ENCODE data around the gene BCKDHA.

BCKDHA gene

GRCh38 chr19:41411100-41411967 is 13.7 kb downstream of the BCKDHA start:
- H3K9ac ChIP-seq (ENCODE audit: low read length): no peak overlapping the region
- TF ChIP-seq EZH2phosphoT487 (IDR thresholded peaks at IDR 0.05; ENCODE audit: low read length): no peak
- no peak for TF ChIP-seq EZH2 (optimal IDR thresholded peaks at IDR 0.05; ENCODE audit: low read depth, low read length)
- no peak overlapping the region for H3K4me2 ChIP-seq (ENCODE audit: low read depth, low read length)
- H2AFZ ChIP-seq (ENCODE audit: low read length): no peak overlapping the region
- no peaks in the 10 kb centered on the region for H3K79me2 ChIP-seq (ENCODE audit: low read length)
- no peak overlapping the region for H3K27ac ChIP-seq (ENCODE audit: low read length)
- no peaks in the 10 kb centered on the region for H4K20me1 ChIP-seq (ENCODE audit: insufficient read depth, low read length)
- H3K9me2 ChIP-seq (replicated peaks; ENCODE audit: insufficient read depth, low read length): no peaks in the 10 kb centered on the region
- no peaks in the 10 kb centered on the region for H3F3A ChIP-seq (ENCODE audit: insufficient read depth, low read length)
- DNase-seq: no peak
- peaks cover 21% of the 10 kb centered on the region for H3K4me1 ChIP-seq (ENCODE audit: low read length)
- no peaks in the 10 kb centered on the region for H3K27me3 ChIP-seq (replicated peaks; ENCODE audit: insufficient read depth, low read length)
- no peaks in the 10 kb centered on the region for H3K9me3 ChIP-seq (replicated peaks; ENCODE audit: insufficient read depth, low read length)
- H3K36me3 ChIP-seq (replicated peaks; ENCODE audit: insufficient read depth, low read length): no peaks in the 10 kb centered on the region
- no peak overlapping the region for H3K4me3 ChIP-seq (ENCODE audit: low read length)

GRCh38 chr19:41411968-41412265 is 14.3 kb downstream of the BCKDHA start:
- no peak overlapping the region for H2AFZ ChIP-seq (ENCODE audit: low read length)
- H3K9me3 ChIP-seq (replicated peaks; ENCODE audit: insufficient read depth, low read length): no peaks in the 10 kb centered on the region
- H3K36me3 ChIP-seq (replicated peaks; ENCODE audit: insufficient read depth, low read length): no peaks in the 10 kb centered on the region
- peaks cover 21% of the 10 kb centered on the region for H3K4me1 ChIP-seq (ENCODE audit: low read length)
- no peaks in the 10 kb centered on the region for H3F3A ChIP-seq (ENCODE audit: insufficient read depth, low read length)
- no peak overlapping the region for H3K4me2 ChIP-seq (ENCODE audit: low read depth, low read length)
- no peak overlapping the region for H3K4me3 ChIP-seq (ENCODE audit: low read length)
- no peak overlapping the region for H3K9ac ChIP-seq (ENCODE audit: low read length)
- H3K27ac ChIP-seq (ENCODE audit: low read length): no peak overlapping the region
- TF ChIP-seq CTCF (IDR thresholded peaks at IDR 0.05; ENCODE audit: low read length): no peak
- no peak for TF ChIP-seq EZH2 (optimal IDR thresholded peaks at IDR 0.05; ENCODE audit: low read depth, low read length)
- no peak for TF ChIP-seq EZH2phosphoT487 (IDR thresholded peaks at IDR 0.05; ENCODE audit: low read length)
- no peak for DNase-seq
- H4K20me1 ChIP-seq (ENCODE audit: insufficient read depth, low read length): no peaks in the 10 kb centered on the region
- H3K79me2 ChIP-seq (ENCODE audit: low read length): no peaks in the 10 kb centered on the region
- H3K9me2 ChIP-seq (replicated peaks; ENCODE audit: insufficient read depth, low read length): no peaks in the 10 kb centered on the region
- H3K27me3 ChIP-seq (replicated peaks; ENCODE audit: insufficient read depth, low read length): no peaks in the 10 kb centered on the region

- Histone ChIP-seq H3K4me1 (ENCODE audit: low read length) (peaks cover 21% of the 10 kb centered on the region), H3K27ac (ENCODE audit: low read length) (no peak overlapping the region), H4K20me1 (ENCODE audit: insufficient read depth, low read length) (no peaks in the 10 kb centered on the region), H3K9me2 (replicated peaks; ENCODE audit: insufficient read depth, low read length) (no peaks in the 10 kb centered on the region), H3F3A (ENCODE audit: insufficient read depth, low read length) (no peaks in the 10 kb centered on the region), H3K4me2 (ENCODE audit: low read depth, low read length) (no peak overlapping the region), H3K27me3 (replicated peaks; ENCODE audit: insufficient read depth, low read length) (no peaks in the 10 kb centered on the region), H3K36me3 (replicated peaks; ENCODE audit: insufficient read depth, low read length) (no peaks in the 10 kb centered on the region), H2AFZ (ENCODE audit: low read length) (no peak overlapping the region), H3K79me2 (ENCODE audit: low read length) (no peaks in the 10 kb centered on the region), H3K9ac (ENCODE audit: low read length) (no peak overlapping the region), H3K4me3 (ENCODE audit: low read length) (no peak overlapping the region), H3K9me3 (replicated peaks; ENCODE audit: insufficient read depth, low read length) (no peaks in the 10 kb centered on the region)
- no peak for DNase-seq
- TF ChIP-seq CTCF (IDR thresholded peaks at IDR 0.05; ENCODE audit: low read length) (no peak), EZH2 (optimal IDR thresholded peaks at IDR 0.05; ENCODE audit: low read depth, low read length) (no peak), EZH2phosphoT487 (IDR thresholded peaks at IDR 0.05; ENCODE audit: low read length) (no peak)
These were observed 15.3 kb downstream of the BCKDHA start for GRCh38 chr19:41412953-41413352.

- no peak overlapping the region for H3K27ac ChIP-seq (ENCODE audit: low read length)
- no peak overlapping the region for H3K4me2 ChIP-seq (ENCODE audit: low read depth, low read length)
- H3K9me2 ChIP-seq (replicated peaks; ENCODE audit: insufficient read depth, low read length): no peaks in the 10 kb centered on the region
- no peaks in the 10 kb centered on the region for H3K9me3 ChIP-seq (replicated peaks; ENCODE audit: insufficient read depth, low read length)
- no peaks in the 10 kb centered on the region for H4K20me1 ChIP-seq (ENCODE audit: insufficient read depth, low read length)
- no peaks in the 10 kb centered on the region for H3K36me3 ChIP-seq (replicated peaks; ENCODE audit: insufficient read depth, low read length)
- no peaks in the 10 kb centered on the region for H3K27me3 ChIP-seq (replicated peaks; ENCODE audit: insufficient read depth, low read length)
- H3K79me2 ChIP-seq (ENCODE audit: low read length): no peaks in the 10 kb centered on the region
- H3F3A ChIP-seq (ENCODE audit: insufficient read depth, low read length): no peaks in the 10 kb centered on the region
- H3K4me1 ChIP-seq (ENCODE audit: low read length): peaks cover 15% of the 10 kb centered on the region
- DNase-seq: no peak
- TF ChIP-seq EZH2 (optimal IDR thresholded peaks at IDR 0.05; ENCODE audit: low read depth, low read length) (no peak), CTCF (IDR thresholded peaks at IDR 0.05; ENCODE audit: low read length) (no peak), EZH2phosphoT487 (IDR thresholded peaks at IDR 0.05; ENCODE audit: low read length) (no peak)
- no peak overlapping the region for H3K9ac ChIP-seq (ENCODE audit: low read length)
- H2AFZ ChIP-seq (ENCODE audit: low read length): no peak overlapping the region
- H3K4me3 ChIP-seq (ENCODE audit: low read length): no peak overlapping the region
These were observed 16.3 kb downstream of the BCKDHA start for GRCh38 chr19:41413947-41414346.

Data from MM.1S (cell line).